ENCODE measurements around the gene SLC29A1. TPM values are rescaled to one million over a fixed set of nuclear protein-coding genes. Genes with fewer than 3 reads are reported as not detected.
"Not testable (repeated sequence)": the region's sequence is repeated elsewhere in the genome, so short reads cannot be mapped to it uniquely, and the experiment has no call there.

Gene SLC29A1
- total RNA-seq, 1 donor from 2014 or later, result 144 TPM

DNA sequence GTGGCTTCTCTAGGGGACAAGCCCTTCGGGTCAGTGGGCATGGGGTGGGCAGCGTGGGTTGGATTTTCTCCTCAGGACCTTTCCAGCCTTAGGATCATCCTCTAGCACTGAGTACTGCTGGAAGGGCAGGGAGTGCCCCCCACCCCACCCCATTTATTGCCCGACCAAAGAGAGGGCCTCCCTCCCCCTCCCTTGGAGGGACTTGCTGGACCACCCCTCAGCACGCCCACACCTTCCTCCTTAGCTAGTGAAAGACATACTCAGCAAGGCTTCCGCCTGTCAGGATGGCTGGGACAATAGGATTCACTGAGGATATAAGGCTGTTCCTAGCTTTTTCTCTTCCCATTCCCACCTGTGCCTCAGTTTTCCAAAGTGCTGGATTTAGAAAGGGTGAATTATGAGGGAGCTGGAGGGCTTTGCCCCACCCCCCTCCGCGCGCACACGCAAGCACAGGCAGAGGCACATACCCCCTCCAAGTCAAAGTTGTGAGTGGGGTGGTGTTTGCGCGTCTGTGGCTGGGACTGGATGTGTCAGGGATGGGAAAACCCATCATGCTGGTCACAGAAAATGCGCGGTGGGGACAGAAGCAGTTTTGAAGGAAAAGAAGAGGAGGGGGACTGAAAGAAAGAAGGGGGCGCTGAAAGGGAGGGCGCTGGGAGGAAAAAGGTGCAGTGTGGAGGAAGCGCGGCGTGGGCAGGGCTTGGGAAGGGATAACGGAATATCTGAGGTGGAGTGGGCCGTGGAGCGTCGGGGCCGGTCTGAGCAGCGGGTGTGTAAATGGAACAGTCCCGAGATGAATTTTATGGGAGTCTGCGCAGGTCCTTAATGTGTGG, 693 bp upstream of the SLC29A1 start:
- no peak for DNase-seq
- H3K4me1 Mint-ChIP-seq, result peaks cover 43% of the 10 kb centered on the region
- H3K36me3 Mint-ChIP-seq (ENCODE audit: low read depth), result peaks cover 3% of the 10 kb centered on the region
- peak overlapping the region; percentile 91 for H3K4me3 Mint-ChIP-seq
- H3K27ac Mint-ChIP-seq, result peak overlapping the region; percentile 90
- peaks cover 13% of the 10 kb centered on the region for H3K27me3 Mint-ChIP-seq
- H3K9me3 Mint-ChIP-seq, result no peaks in the 10 kb centered on the region
- intact Hi-C loops (cut with micrococcal nuclease), result loop anchor here (2.0 to 5.0 kb wide), 4 partner anchors 34 to 115 kb away; partner anchors contain the start of genes MRPL14, SLC35B2 and TMEM63B

- H3K27me3 Mint-ChIP-seq, result peaks cover 3% of the 10 kb centered on the region
- H3K4me3 Mint-ChIP-seq, result peak overlapping the region; percentile 91
Measured at GRCh38 chr6:44224029-44224964, 902 bp downstream of the SLC29A1 start.

GRCh38 chr6:44224965-44225305, 1.5 kb downstream of the SLC29A1 start:
- DNase-seq, result no peak

More at GRCh38 chr6:44224029-44224964, 902 bp downstream of the SLC29A1 start:
- Mint-ChIP-seq H3K27ac (peak overlapping the region; percentile 63), H3K9me3 (no peaks in the 10 kb centered on the region), H3K36me3 (ENCODE audit: low read depth) (peaks cover 8% of the 10 kb centered on the region), H3K4me1 (peaks cover 43% of the 10 kb centered on the region)
- intact Hi-C loops (cut with micrococcal nuclease), result loop anchor here (1.0 to 5.0 kb wide), 3 partner anchors 22 to 113 kb away; no protein-coding TSS in a partner anchor
- peak; percentile 73 for DNase-seq

GRCh38 chr6:44225579-44226325, 2.4 kb downstream of the SLC29A1 start:
- H3K4me1 Mint-ChIP-seq, result peaks cover 41% of the 10 kb centered on the region
- no peak for DNase-seq
- peaks cover 3% of the 10 kb centered on the region for H3K27me3 Mint-ChIP-seq
- no peak overlapping the region for H3K27ac Mint-ChIP-seq
- H3K4me3 Mint-ChIP-seq, result peak overlapping the region; percentile 21
- H3K36me3 Mint-ChIP-seq (ENCODE audit: low read depth), result peaks cover 20% of the 10 kb centered on the region
- intact Hi-C loops (cut with micrococcal nuclease), result no loop called here
- no peaks in the 10 kb centered on the region for H3K9me3 Mint-ChIP-seq

More at GRCh38 chr6:44224965-44225305, 1.5 kb downstream of the SLC29A1 start:
- Mint-ChIP-seq H3K36me3 (ENCODE audit: low read depth) (peaks cover 14% of the 10 kb centered on the region), H3K4me1 (peaks cover 41% of the 10 kb centered on the region), H3K9me3 (no peaks in the 10 kb centered on the region), H3K27me3 (peaks cover 3% of the 10 kb centered on the region), H3K27ac (no peak overlapping the region), H3K4me3 (peak overlapping the region; percentile 91)
- intact Hi-C loops (cut with micrococcal nuclease), result loop anchor here (1.0 to 5.0 kb wide), 3 partner anchors 21 to 112 kb away; no protein-coding TSS in a partner anchor

DNA sequence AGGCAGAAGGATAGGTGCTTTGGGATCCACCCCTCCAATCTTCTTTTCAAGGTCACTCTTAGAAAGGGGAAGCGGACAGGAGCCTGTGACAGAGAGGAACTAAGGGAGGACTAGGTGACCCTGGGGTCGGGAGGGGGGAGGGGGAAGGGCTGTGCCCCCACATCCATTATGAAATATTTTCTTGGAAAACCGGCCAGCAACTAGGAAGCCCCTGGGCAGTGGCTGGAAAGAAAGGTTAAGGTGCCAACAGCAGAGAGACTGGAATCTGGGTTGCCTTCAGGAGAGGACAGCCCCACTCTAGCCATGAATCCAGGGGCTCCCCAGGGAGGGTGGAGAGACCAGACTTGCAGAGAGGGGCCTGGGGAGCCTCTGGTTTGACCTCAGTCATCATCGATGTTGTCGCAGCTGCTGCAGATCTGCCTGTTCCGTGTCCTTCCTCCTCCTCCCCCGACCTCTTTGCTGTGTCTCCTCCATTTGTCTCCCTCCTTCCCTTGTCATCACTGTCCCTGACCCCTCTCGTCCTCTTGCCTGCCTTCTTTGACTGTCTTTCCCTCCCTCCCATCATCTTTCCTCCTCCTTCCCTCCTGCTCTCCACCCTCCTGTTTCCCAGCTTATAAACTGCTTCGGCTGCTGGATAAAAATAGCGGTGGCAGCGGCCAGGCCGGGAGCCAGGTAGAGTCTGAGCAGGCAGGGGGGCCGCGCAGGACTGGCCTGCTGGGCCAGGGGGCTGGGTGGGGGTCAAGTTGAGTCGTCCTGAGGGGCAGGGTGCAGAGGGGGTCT, 3.2 kb downstream of the SLC29A1 start:
- Mint-ChIP-seq H3K27ac (no peak overlapping the region), H3K9me3 (no peaks in the 10 kb centered on the region), H3K4me3 (no peak overlapping the region), H3K36me3 (ENCODE audit: low read depth) (peaks cover 25% of the 10 kb centered on the region), H3K27me3 (peaks cover 3% of the 10 kb centered on the region), H3K4me1 (peaks cover 36% of the 10 kb centered on the region)
- DNase-seq, result no peak
- intact Hi-C loops (cut with micrococcal nuclease), result no loop called here

DNA sequence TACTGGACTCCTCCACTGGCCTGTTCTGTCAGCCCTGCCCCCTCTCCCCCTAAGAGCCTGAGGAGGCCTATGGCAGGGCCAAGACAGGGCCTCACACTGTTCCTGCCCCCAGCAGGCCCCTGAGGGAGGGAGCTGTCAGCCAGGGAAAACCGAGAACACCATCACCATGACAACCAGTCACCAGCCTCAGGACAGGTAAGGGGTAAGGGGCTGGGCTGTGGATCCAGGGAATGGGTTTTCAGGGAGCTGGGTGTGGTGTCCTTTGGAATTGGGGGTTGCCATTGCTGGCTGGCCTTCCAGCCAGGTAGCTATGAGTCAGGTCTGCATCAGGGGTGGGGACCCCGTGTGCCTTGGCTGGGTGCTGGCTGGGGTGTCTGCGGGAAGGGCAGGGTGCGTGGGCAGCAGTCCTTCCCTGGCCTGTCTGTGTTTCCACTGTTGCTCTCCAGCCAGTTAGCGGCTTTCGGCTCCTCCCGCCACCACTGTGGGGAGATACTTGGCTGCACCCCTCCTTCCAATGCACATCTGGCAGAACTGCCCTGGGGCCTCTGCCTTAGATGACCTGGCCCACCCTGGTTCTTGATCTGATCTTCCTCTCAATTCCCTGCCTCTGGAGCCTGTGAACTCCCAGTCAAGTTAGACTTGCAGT, 3.9 kb downstream of the SLC29A1 start:
- H3K36me3 Mint-ChIP-seq (ENCODE audit: low read depth), result peaks cover 29% of the 10 kb centered on the region
- no peak for DNase-seq
- peaks cover 3% of the 10 kb centered on the region for H3K27me3 Mint-ChIP-seq
- no peak overlapping the region for H3K4me3 Mint-ChIP-seq
- H3K9me3 Mint-ChIP-seq, result no peaks in the 10 kb centered on the region
- peaks cover 29% of the 10 kb centered on the region for H3K4me1 Mint-ChIP-seq
- no peak overlapping the region for H3K27ac Mint-ChIP-seq
- intact Hi-C loops (cut with micrococcal nuclease), result no loop called here

- intact Hi-C loops (cut with micrococcal nuclease), result no loop called here
- Mint-ChIP-seq H3K9me3 (no peaks in the 10 kb centered on the region), H3K4me3 (no peak overlapping the region), H3K27me3 (no peaks in the 10 kb centered on the region), H3K36me3 (ENCODE audit: low read depth) (peaks cover 33% of the 10 kb centered on the region), H3K27ac (no peak overlapping the region), H3K4me1 (peaks cover 25% of the 10 kb centered on the region)
- DNase-seq, result no peak
Measured at GRCh38 chr6:44228031-44228430, 4.6 kb downstream of the SLC29A1 start.

- Mint-ChIP-seq H3K36me3 (ENCODE audit: low read depth) (peaks cover 34% of the 10 kb centered on the region), H3K9me3 (no peaks in the 10 kb centered on the region), H3K4me3 (no peak overlapping the region), H3K4me1 (peaks cover 25% of the 10 kb centered on the region), H3K27me3 (no peaks in the 10 kb centered on the region), H3K27ac (no peak overlapping the region)
- intact Hi-C loops (cut with micrococcal nuclease), result no loop called here
- DNase-seq, result no peak
Measured at GRCh38 chr6:44228433-44228832, 5.0 kb downstream of the SLC29A1 start.

DNA sequence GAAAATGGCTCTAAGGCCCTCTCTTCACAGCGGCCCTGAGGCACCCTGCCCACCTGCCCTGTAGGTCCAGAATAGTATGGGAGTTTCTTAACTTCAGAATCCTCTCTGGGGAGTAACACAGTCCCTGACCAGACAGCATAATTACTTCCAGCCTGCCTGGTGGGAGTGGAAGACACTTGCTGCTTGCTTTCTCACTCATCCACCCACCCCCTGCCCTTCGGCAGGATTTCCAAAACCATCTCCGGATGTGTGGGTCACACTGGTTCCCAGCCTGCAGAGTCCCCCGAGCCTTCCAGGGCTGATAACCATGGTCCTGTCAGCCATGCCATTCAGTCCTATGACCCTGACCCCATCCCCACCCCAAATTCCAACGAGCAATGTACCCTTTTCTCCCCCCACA, 5.4 kb downstream of the SLC29A1 start:
- intact Hi-C loops (cut with micrococcal nuclease), result no loop called here

GRCh38 chr6:44229376-44230033, 6.1 kb downstream of the SLC29A1 start:
- no peak overlapping the region for H3K27ac Mint-ChIP-seq
- intact Hi-C loops (cut with micrococcal nuclease), result no loop called here
- no peaks in the 10 kb centered on the region for H3K9me3 Mint-ChIP-seq
- no peak for DNase-seq
- peaks cover 22% of the 10 kb centered on the region for H3K4me1 Mint-ChIP-seq
- no peaks in the 10 kb centered on the region for H3K27me3 Mint-ChIP-seq
- no peak overlapping the region for H3K4me3 Mint-ChIP-seq
- H3K36me3 Mint-ChIP-seq (ENCODE audit: low read depth), result peaks cover 44% of the 10 kb centered on the region

More for the DNA sequence above, 5.4 kb downstream of the SLC29A1 start:
- H3K36me3 Mint-ChIP-seq (ENCODE audit: low read depth), result peaks cover 38% of the 10 kb centered on the region
- H3K27me3 Mint-ChIP-seq, result no peaks in the 10 kb centered on the region
- peaks cover 29% of the 10 kb centered on the region for H3K4me1 Mint-ChIP-seq
- H3K9me3 Mint-ChIP-seq, result no peaks in the 10 kb centered on the region
- peak; percentile 54 for DNase-seq
- no peak overlapping the region for H3K27ac Mint-ChIP-seq
- no peak overlapping the region for H3K4me3 Mint-ChIP-seq

- Mint-ChIP-seq H3K36me3 (ENCODE audit: low read depth) (peaks cover 45% of the 10 kb centered on the region), H3K9me3 (no peaks in the 10 kb centered on the region), H3K4me3 (no peak overlapping the region), H3K27me3 (no peaks in the 10 kb centered on the region), H3K4me1 (peaks cover 16% of the 10 kb centered on the region), H3K27ac (no peak overlapping the region)
- intact Hi-C loops (cut with micrococcal nuclease), result no loop called here
- no peak for DNase-seq
Measured at GRCh38 chr6:44230034-44230675, 6.8 kb downstream of the SLC29A1 start.

GRCh38 chr6:44231426-44231825, 8.0 kb downstream of the SLC29A1 start:
- H3K27me3 Mint-ChIP-seq; H3K4me3 Mint-ChIP-seq; H3K27ac Mint-ChIP-seq; intact Hi-C loops (cut with micrococcal nuclease); DNase-seq; H3K9me3 Mint-ChIP-seq: not testable (repeated sequence)
- peaks cover 11% of the 10 kb centered on the region for H3K4me1 Mint-ChIP-seq
- H3K36me3 Mint-ChIP-seq (ENCODE audit: low read depth), result peaks cover 51% of the 10 kb centered on the region
